EH (cell line): Measurements from ENCODE around the gene PCSK4.
A peak's percentile ranks its signal among the peaks of the same experiment; 100 is the strongest.
"Not testable (repeated sequence)": the region's sequence is repeated elsewhere in the genome, so short reads cannot be mapped to it uniquely, and the experiment has no call there.

ENCODE experiments used
- DNase-seq: peaks from one replicate; pipeline ENCODE4 v3.0.0-alpha.2; 2015; ENCODE audit warnings: low read depth

Gene PCSK4

DNA sequence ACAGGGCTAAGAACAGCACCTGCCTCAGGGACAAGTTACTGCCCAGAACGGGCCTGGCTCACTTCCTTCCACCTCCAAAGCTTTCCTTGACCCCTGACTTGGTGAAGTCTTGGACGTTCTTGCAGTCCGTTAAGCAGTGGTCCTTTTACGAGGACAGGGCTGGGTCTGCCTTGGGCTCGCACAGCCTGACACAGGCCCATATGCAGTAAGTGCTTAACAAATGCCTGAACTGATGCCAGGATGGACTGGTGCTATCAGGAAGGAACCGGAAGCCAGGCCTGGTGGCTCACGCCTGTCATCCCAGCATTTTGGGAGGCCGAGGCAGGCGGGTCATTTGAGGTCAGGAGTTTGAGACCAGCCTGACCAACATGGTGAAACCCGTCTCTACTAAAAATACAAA, 31.9 kb upstream of the PCSK4 start:
- peak; percentile 21 for DNase-seq

DNA sequence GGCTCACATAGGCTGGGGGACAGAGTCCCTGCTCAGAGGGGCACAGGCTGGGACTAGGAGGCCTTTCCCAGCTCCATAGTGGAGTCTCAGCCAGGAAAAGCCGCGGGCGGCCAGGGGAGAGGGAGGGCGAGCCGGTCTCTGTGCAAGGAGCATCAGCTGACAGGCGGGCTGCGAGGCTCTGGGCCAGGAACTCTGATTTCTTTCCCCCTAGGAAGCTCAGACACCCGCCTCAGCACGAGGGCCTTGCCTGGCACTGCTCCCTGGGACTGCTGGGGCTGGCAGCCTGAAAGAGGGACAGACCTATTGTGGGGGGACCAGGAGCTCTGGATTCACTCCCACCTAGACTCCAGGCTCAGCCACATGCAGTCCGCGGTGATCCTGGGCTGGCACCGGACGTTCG, 31.5 kb upstream of the PCSK4 start:
- no peak for DNase-seq

DNA sequence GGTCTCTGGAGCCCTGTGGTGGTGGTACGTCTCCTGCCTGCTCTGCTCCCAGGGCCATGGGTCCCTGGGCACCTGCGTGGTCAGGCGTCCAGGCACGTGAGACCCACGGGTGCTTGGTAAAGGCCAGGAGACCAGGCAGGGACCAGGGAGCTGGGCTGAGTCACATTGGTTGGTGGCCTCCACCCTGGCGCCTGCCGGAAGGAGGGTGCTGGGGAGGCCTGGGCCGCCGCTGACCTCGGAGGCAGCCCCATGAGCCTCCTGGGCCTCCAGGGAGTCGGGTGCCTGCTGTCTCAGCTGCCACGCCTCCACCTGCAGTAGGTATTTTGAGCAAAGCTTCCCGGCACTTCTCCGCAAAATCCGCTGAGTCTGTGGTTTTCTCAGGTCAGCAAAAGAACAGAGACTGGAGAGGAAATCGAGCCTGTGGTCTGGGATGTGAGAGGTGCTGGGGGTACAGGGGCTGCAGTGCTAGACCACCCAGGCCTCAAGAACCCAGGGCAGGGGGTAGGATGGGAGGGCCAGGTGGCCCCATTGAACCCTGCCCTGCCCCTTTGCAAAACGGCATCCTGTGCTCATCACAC, 30.1 kb upstream of the PCSK4 start:
- DNase-seq = no peak

DNA sequence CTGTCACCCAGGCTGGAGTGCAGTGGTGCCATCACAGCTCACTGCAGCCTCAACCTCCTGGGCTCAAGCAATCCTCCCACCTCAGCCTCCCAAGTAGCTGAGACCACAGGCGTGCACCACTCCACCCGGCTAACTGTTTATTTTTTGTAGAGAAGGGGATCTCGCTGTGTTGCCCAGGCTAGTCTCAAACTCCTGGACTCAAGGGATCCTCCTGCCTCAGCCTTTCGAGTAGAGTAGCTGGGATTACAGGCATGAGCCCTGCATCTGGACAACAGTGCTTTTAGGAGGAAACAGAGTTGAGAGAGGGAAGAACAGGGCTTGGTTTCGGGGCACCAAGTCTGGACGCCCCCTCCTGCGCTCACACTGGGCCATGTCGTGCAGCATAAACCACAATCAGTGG, 29.7 kb upstream of the PCSK4 start:
- DNase-seq = not testable (repeated sequence)

DNA sequence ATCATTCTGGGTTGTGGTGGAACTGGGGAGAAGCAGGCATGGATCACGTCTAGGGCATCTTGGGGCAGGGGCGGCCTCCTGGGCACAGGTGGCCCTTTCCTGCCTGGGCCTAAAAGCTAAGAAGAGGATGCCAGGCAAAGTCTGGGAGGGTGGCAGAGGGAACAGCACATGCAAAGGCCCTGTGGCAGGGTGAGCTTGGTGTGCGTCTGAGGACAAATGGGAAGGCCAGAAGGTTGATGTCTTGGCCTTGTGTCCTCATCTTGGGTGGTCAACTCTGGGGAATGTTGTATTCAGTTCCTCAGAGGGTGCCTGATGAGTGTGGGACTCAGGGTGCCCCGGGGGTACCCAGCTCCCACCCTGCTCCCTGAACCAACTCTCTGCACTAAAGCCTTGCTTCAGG, 28.3 kb upstream of the PCSK4 start:
- no peak for DNase-seq

DNA sequence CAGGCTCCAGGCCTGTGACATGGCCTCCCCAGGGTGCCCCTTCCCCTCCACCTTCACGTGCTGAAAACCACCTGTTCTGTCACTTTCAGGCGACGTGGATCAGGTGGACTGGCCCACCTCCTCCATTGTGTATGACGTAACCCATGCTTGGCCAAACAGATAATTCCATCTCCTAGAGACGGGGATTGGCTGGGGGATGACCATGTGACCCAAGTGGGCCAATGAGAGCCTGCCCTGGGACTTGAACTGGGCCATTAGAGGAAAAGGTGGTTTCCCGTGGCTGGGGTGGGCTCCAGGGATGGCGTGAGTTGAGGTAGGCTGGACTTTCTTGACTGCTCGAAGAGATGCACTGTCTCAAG, 26.2 kb upstream of the PCSK4 start:
- no peak for DNase-seq

DNA sequence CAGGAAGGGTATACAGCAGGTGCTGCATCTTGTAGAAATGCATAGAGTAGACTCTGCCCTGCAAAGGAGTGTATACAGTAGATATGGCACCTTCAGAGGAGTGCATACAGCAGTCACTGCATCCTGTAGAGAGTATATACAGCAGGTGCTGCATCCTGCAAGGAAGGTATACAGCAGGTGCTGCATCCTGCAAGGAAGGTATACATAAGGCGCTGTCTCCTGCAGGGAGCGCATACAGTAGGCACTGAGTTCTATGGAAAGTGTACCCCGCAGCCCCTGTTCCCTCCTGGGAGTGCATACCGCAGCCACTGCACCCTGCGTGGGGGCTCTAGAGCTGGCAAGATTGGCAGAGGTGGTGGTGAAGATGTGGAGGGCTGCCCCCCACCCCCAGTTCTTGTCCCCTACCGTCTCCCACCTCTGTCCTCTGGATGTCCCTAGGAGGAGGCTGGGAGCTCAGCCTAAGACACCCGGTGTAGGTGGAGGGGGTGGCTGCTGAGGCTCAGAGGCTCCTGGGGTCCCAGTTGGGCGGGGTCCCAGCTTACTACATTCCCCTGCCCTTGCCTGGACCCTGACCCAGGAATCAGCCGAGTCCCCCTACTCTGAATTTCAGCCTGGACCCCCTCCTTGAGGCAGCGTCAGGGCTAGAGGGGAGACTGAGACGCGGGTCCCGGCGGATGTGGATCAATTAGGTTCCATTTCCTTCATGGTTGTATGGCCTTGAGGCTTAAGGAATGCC, 25.0 kb upstream of the PCSK4 start:
- DNase-seq = no peak

DNA sequence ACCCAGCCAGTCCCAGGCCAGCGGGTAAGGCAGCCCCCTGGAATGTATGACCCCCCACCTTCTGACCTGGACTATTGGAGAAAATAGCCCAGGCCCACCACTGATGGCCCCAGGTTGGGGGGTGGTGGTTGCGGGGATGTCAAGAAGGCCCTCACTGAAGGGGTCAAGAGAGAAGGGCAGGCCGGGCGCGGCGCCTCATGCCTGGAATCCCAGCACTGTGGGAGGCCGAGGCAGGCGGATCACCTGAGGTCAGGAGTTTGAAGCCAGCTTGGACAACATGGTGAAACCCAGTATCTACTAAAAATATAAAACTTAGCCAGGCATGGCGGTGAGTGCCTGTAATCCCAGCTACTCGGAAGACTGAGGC, 24.1 kb upstream of the PCSK4 start:
- no peak for DNase-seq

DNA sequence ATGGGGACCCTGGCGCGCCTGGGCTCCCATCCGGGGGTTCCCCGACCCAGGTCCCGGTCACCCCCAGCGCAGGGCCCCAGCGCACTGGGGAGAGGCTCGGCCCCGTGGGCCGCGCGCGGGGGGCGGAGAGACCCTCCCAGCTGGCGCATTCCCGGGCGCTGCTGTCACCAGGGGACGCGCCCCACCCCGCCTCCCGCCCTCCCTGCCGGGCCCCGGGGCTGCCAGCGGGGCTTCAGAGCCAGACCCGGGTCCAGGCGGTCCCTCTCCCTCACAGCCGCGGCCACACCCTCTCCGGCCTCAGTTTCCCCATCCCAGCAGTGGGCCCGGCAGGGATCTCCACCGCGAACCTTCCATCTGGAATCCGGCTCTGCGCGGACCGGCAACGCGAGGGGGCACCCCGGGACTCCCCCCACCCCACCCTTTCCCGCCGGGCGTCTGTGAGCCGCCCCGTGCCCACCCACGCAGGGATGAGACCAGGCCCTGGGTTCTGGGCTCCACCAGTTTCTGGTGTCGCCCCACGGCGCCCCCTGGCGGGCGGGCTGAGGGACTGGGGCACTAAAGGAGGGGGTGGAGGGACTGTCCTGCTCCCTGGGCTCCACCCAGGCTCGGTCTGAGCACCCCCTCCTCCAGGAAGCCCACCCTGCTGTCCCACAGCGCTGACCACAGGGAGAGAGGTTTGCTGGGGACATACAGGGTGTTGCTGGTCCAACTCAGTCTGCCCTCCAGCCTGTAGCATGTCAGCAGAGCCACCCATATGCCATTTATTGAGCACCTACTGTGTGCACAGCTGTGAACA, 23.5 kb upstream of the PCSK4 start:
- peak; percentile 63 for DNase-seq

DNA sequence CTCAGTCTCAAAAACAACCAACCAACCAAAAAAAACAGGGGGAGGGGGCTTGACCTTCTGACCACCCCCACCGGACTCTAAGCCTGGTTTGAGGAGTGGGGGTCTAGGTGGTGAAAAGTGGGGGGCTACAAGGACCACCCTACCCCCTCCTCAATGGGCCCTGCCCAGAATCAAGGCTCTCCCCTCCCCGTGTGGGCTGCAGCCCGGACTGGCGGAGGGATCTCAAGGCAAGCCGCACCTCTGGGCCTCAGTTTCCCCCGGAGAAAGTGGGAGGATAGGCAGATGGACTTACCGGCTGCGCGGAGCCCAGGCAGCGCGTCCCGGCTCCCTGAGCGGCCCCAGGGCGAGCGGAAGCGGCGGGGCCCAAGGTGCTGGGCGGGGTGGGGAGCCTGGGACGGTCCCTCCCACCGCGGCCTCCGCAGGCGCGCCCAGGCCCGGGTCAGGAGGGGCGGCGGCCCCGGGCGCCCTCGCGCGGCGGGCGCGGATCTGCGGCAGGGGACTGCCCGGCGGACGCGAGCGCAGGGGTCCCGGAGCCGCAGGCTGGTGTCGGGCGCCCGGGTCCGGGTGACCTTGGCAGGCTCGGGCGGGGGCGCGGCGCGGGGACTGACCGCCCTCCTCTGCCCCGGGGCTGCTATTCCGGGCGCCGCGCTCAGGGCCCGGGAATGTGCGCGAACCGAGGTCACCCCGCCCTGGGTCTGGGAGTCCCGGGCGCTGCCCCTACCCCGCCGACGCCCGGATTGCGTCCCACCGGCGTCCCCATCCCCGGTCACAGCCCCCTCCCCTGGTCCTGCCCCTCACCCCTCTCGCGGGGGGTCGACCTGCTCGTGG, 22.7 kb upstream of the PCSK4 start, which contains the start of gene ADAMTSL5:
TSS of gene ADAMTSL5 (minus strand) at position 349 of the 828 bp plus-strand sequence. CDS start 2,076 bp downstream, outside the sequence.
- peak; percentile 75 for DNase-seq

DNA sequence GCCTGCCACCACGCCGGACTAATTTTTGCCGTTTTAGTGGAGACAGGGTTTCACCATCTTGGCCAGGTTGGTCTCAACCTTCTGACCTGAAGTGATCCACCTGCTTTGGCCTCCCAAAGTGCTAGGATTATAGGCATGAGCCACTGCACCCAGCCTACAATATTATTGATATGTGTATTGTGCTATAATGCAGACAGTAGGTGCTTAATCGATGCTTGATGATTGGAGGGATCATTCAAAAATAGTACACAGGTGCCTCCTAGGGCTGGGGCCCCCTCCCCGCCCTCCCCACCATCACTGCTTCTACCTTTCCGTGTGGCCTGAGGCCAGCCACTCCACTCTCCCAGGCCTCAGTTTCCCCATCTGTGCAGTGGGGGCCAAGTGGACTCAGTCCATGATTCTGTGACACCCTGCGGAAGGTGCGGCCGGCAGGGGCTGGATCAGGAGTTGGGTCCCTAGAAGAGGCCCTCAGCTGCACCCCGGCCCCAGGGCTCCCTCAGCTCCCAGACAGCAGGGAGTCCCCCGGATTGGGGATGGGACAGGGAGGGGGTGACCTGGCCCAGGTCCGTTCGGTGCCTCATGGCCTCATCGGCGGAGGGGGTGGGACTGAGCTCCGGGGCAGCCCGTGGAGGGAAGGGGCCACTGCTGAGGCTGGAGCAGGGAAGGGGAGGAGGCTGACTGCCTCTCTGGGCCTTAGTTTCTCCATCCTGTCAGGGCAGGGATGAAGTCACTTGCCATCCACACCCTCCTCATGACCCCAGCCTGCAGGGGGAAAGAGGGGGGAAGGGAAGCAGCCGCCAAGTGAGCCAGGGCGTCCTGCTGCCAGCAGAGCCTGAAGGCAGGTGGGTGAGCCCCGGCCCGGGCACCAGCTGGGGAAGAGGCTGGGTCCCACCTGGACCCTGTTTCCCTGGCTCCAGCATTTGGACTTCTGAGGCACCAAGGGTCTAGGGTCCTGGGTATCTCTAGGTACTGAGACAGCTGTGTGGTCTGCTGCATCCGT, 21.5 kb upstream of the PCSK4 start:
- DNase-seq = no peak

DNA sequence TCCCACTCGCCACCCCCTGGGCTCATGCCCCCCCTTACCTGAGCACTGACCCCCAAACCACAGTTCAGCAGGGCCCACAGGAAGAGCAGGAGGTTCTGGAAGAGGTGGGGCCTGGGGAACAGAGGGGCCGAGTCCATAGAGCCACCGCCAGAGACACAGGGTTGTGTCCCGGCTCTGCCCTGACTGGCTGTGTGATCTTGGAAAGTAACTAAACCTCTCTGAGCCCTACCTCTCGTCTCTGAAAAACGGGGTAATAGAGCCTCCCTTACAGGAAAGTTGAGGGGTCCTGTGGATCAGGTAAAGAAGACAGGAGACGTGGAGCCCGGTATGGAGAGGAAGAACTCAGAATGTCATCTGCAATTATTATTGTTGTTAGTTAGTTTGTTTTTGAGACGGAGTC, 20.7 kb upstream of the PCSK4 start:
- DNase-seq = no peak

DNA sequence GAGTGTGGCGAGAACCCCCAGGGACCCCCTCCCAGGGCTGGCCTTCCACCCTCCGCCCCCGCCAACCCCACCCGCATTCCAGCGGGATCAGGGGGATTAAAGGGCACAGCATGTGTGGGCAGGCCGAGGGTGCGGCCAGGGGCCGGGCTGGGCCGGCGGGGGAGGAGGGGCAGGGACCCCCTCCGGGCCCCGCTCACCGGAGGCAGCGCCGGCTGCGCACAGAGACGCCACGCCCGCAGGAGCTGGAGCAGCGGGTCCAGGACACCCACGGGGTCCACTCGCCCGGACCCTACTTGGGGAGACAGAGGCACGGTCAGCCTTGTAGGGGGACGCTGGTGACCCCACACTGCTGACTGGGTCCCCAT, 20.3 kb upstream of the PCSK4 start:
- DNase-seq = no peak

DNA sequence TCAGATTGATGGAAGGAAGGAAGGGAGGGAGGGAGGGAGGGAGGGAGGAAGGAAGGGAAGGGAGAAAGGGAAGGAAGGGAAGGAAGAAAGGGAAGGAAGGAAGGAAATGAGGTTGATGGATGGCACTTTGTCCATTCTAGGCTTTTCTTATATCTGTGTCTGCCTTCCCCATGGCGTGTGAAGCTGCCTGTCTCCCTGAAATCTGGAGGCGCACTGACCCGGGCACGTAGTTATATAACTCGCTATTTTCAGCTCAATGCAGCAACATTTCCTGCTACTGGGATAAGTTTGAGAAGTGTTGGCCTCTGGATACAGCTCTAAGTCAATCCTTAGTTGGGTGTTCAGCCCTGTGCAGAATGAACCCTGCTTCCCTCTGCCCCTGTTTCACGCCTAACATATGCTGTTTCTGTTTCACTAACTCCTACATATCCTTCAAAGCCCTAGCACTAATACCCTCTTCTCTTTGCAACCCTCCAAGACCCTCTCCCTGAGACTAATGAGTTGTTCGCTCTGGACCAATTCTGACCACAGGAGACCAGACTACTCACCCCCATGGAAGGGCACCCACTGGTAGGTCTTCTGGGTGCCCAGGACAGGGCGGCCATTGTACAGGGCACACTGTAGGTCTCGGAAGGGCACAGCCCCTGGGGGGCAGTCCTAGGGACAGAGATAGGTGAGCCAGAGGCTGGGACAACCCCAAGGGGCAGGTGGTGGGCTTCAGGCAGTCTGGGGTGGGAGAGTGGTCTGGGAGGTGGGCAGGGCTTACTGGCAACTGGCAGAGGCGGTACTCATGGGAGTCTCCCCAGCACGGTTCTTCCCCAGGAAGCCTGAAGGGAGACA, 19.7 kb upstream of the PCSK4 start:
- no peak for DNase-seq

DNA sequence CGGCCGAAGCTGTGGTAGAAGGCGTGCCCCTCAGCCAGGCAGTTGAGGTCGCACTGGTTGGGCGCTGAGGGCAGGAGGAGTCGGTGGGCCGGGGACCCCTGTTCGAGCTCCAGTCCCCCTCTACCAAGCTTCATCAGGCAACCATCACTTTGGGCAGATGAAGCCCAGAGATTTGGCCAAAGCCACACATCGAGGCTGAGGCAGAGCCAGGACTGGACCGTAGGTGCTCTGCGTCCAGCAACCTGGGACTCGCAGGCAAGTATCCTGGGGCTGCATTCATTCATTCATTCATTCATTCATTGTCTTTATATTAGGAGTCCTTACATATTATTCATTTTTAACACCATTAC, 18.3 kb upstream of the PCSK4 start:
- no peak for DNase-seq

DNA sequence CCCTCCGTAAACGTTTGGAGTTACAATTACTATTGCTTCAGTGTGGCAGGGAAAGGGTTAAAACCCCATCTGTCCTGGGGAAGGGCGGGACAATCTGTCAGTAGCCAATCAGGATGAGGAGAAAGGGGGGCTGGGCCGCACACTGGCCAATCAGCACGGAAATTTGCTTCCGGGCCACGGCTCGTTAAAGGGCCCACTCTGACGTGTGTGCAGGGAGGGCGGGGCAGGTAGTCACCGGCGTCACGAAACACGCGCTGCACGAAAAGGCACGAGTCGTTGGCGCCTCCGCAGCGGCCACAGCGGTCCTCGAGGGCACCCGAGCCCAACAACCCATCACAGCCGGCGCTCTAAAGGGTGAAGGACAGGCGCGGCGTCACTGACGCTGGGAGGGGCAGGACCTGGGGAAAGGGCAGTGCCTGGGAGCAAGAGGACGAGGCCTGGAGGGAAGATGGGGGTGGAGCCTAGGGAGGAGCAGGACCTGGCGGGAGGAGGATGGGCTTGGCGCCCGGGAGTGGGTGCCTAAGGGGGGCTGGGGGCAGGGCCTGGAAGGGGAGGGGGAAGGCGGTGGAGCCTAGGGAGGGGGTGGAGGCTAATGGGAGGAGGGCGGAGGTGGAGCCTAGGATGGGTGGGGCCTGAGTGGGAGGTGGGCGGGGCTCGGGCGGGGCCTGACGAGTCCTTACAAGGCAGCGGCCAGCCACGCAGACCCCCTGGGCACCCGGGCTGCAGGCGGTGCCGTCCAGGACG, 17.8 kb upstream of the PCSK4 start:
- DNase-seq = peak; percentile 96

DNA sequence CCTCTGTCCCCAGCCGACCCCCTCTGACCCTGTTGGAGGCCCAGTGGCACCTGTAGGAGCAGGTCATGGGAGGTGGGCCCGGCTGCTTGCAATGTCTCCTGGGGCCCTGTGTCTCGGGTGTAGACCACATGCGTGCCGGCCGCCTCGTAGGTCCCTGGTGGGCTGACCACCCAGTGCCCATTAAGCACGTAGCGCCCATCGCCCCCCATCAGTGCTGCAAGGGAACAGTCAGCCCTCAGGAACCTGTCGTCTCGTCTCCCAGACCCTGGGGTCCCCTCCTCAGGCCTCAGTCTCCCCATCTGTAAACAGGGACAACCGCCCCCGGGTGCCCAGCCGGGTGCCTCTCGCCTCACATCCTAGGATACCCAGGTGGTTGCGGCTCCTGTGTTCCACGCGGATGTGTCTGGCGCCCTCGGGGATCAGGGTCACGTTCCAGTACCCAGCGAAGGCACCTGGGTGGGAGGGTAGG, 17.1 kb upstream of the PCSK4 start:
- DNase-seq = no peak

DNA sequence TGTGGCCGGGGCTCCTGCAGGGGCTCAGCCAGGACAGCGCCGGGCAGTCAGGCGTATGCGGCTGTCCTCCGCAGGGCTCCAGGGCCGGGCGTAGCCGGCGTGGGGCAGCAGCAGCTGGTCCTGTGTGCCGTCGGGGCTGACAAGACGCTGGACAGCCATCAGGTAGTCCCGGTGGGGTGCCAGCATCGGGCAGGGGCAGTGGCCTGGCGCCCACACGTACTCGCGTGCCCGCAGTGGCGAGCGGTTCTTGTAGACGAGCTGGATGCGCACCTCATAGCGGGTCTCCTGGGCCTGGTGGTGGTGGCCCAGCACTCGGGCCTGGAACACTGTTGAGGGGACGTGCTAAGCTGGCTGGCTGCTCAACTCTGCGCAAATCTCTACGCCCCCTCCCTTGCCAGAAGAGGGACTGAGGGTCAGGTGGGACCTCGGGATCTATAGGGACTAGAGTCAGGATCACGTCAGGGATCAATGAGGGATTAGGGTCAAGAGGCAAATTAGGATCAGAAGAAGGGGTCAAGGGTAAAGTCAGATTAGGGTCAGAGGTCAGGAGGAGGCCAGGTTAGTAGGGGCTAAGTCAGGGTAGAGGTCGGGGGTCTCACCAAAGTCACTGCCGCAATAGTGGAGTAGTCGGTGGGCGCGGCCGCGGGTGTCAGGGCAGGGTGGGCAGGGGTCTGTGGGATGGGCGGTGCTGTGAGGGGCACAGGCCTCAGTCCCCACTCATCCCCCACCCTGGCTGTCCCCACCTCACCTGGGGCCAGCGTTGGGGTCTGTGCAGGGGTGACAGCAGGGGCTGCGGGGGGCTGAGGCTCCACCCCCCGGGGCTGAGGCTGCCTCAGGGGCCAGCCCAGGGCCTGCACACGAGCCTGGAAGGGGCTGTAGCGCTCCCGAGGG, 16.1 kb upstream of the PCSK4 start:
- DNase-seq = no peak

DNA sequence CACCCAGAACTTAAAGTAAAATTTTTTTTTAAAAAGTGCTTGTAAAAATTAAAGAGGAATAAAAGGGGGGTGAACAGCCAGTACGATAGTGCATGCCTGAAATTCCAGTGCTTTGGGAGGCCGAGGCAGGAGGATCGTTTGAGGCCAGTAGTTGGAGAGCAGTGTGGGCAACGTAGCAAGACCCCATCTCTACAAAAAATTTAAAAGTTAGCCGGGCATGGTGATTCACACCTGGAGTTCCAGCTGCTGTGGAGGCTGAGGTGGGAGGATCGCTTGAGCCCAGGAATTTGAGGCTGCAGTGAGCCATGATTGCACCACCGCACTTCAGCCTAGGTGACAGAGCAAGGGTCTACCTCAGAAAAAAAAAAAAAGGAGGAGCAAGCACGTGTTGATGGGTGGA, 14.9 kb upstream of the PCSK4 start:
- no peak for DNase-seq
